Transverse colon (tissue), 4 donors: ENCODE data around the gene METTL24. TPM values are rescaled to one million over a fixed set of nuclear protein-coding genes. Genes with fewer than 3 reads are reported as not detected.

ENCODE experiments used
- DNase-seq: peaks from one replicate; pipeline ENCODE4 v3.0.0-alpha.2; 2019
- H3K27ac ChIP-seq, 4 donors: fragments of 200-600 bp; sonication (generic); 2 replicates each; pipeline ENCODE4 v1.5.1; 2016 to 2018; ENCODE audit warnings: inconsistent platforms in 4 of 4
- H3K27me3 ChIP-seq: fragments of 200-600 bp; sonication (generic); 2 replicates; pipeline ENCODE4 v1.5.1; 2017; ENCODE audit warnings: inconsistent platforms
- H3K36me3 ChIP-seq, 4 donors: fragments of 200-600 bp; sonication (generic); 2 replicates each; pipeline ENCODE4 v1.5.1; 2017 to 2019; ENCODE audit warnings: inconsistent platforms in 4 of 4
- H3K4me1 ChIP-seq, 4 donors: fragments of 200-600 bp; sonication (generic); 2 replicates each; pipeline ENCODE4 v1.5.1; 2017 to 2020; ENCODE audit warnings: inconsistent platforms in 4 of 4
- H3K4me3 ChIP-seq, 4 donors: fragments of 200-600 bp; sonication (generic); 1 replicate in 1 of 4; 2 replicates in 3 of 4; pipeline versions ENCODE4 v1.5.1 to v1.6.1; 2017 to 2019; ENCODE audit warnings: inconsistent platforms in 4 of 4
- H3K9me3 ChIP-seq, 2 donors: fragments of 200-600 bp; sonication (generic); 2 replicates each; pipeline ENCODE4 v1.5.1; 2017 to 2019; ENCODE audit warnings: inconsistent platforms in 2 of 2
- EP300 ChIP-seq: sonication (generic); formaldehyde crosslinking; IDR thresholded peaks from one replicate; pipeline ENCODE4 v1.6.1; 2017; ENCODE audit warnings: antibody characterized with exemption, low read depth
- POLR2A ChIP-seq: fragments of 450-650 bp; IDR thresholded peaks from one replicate; pipeline ENCODE4 v1.6.1; 2016; ENCODE audit warnings: antibody characterized with exemption, mild to moderate bottlenecking, moderate library complexity
- POLR2AphosphoS5 ChIP-seq, 3 donors: sonication (generic); formaldehyde crosslinking; IDR thresholded peaks; one replicate each; pipeline ENCODE4 v1.6.1; 2016; ENCODE audit warnings: antibody characterized with exemption in 3 of 3
- WGBS, 2 donors: methylation state at CpG; one replicate each; pipeline ENCODE4 v1.1.5; 2018; ENCODE audit warnings: low coverage in 1 of 2; 5-methylcytosine and 5-hydroxymethylcytosine counted together
- in situ Hi-C, 4 donors: fragments of 200-750 bp; cut with MboI; loops; one replicate each; pipeline versions ENCODE4 v1.15.0 to v1.15.1; 2017; ENCODE audit warnings: low sequenced_read_pairs in 3 of 4, low pct_ligation_motif_present in 1 of 4, low pct_unique_long_range_greater_than_20kb in 1 of 4
- intact Hi-C: fragments of 100-400 bp; cut with DNase I; formaldehyde crosslinking; loops from one replicate; pipeline ENCODE4 v1.15.1; 2023; ENCODE audit warnings: low total_unique reads
- total RNA-seq, 4 donors: library from RNA; depleted of rRNA; stranded (reverse); fragments of >200 nt; gene quantifications; one replicate each; pipeline ENCODE4 v1.1.0, GENCODE V29; 2016
- TF ChIP-seq, protein P1 (sequence below), 5 experiments: fragments of 200-600 bp in 3 of 5; fragments of 450-650 bp in 2 of 5; sonication (generic) in 3 of 5; IDR thresholded peaks; 1 replicate in 2 of 5; 2 replicates in 3 of 5; pipeline ENCODE4 v1.5.1; 2016 to 2017; ENCODE audit warnings: antibody characterized with exemption in 5 of 5, inconsistent platforms in 3 of 5, mild to moderate bottlenecking in 2 of 5, moderate library complexity in 1 of 5

METTL24 gene
- total RNA-seq, 4 donors from 2014 or later: 1.4 to 59.9 (median 14.7) TPM

DNA sequence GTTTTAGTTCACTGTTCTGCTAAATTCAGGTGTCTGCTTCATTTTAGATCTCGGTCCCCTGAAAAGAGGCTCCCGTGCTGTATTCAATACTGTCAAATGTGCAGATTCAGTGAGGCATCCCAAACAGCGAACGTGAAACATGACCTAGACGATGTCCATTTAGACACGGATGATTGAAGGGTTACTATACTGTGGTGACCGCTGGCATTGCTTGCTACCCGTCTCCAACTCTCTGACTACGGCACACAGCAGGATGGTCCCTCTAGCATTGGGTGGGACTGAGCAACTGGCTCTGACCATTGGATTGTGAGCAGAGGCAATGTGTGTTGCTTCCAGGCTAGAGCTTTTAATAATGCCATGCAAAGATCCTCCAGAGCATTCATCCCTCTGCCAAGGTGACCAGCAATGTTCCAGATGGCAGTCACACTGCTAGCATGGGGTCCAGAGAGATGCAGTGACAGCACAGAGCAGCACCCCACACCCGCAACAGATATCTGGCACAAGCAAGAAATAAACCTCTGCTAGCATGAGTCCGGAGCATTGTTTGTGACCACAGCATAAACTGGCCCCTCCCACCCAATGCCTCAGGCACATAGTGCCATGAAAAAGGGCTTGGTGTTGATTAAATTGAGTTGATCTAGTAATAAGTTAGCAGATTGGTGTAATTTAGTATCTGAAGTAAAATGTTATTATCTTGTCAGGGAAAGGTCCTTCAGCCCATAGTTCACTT, 9.0 kb downstream of the METTL24 start:
- in situ Hi-C loops: no loop called here
- no peak overlapping the region for H3K4me3 ChIP-seq
- TF ChIP-seq EP300: no peak
- no peak for TF ChIP-seq POLR2AphosphoS5 (IDR thresholded peaks at IDR 0.05)
- TF ChIP-seq, protein P1, sequence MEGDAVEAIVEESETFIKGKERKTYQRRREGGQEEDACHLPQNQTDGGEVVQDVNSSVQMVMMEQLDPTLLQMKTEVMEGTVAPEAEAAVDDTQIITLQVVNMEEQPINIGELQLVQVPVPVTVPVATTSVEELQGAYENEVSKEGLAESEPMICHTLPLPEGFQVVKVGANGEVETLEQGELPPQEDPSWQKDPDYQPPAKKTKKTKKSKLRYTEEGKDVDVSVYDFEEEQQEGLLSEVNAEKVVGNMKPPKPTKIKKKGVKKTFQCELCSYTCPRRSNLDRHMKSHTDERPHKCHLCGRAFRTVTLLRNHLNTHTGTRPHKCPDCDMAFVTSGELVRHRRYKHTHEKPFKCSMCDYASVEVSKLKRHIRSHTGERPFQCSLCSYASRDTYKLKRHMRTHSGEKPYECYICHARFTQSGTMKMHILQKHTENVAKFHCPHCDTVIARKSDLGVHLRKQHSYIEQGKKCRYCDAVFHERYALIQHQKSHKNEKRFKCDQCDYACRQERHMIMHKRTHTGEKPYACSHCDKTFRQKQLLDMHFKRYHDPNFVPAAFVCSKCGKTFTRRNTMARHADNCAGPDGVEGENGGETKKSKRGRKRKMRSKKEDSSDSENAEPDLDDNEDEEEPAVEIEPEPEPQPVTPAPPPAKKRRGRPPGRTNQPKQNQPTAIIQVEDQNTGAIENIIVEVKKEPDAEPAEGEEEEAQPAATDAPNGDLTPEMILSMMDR (IDR thresholded peaks at IDR 0.05): no peak
- TF ChIP-seq POLR2A: no peak
- no peaks in the 10 kb centered on the region for H3K36me3 ChIP-seq
- intact Hi-C loops: no loop called here
- H3K4me1 ChIP-seq: peaks cover 0 to 5% (median 2%) of the 10 kb centered on the region in 4 donors
- WGBS, 2 donors: 78 to 96% methylated on average over 5 to 11 of the region's 11 CpGs
- no peak for DNase-seq
- peak overlapping the region in 3 of 4 donors; percentile 30 to 93 (median 42) for H3K27ac ChIP-seq
- no peaks in the 10 kb centered on the region for H3K9me3 ChIP-seq
- H3K27me3 ChIP-seq: no peaks in the 10 kb centered on the region

DNA sequence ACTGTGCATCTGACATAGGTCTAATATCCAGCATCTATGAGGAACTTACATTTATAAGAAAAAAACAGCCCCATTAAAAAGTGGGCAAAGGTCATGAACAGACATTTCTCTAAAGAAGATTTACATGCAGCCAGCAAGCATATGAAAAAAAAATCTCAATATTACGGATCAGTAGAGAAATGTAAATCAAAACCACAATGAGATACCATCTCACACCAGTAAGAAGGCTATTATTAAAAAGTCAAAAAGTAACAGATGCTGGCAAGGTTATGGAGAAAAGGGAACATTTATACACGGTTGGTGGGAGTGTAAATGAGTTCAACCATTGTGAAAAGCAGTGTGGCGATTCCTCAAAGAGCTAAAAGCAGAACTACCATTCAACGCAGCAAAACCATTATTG, 13.1 kb downstream of the METTL24 start:
- 51 to 77% methylated on average over 2 to 4 of the region's 4 CpGs for WGBS, 2 donors
- TF ChIP-seq EP300: no peak
- TF ChIP-seq POLR2A: no peak
- TF ChIP-seq, protein P1 (IDR thresholded peaks at IDR 0.05): no peak
- no peak for TF ChIP-seq POLR2AphosphoS5 (IDR thresholded peaks at IDR 0.05)
- Histone ChIP-seq H3K36me3 (no peaks in the 10 kb centered on the region), H3K27me3 (no peaks in the 10 kb centered on the region), H3K9me3 (no peaks in the 10 kb centered on the region), H3K27ac (no peak overlapping the region), H3K4me3 (no peak overlapping the region), H3K4me1 (peaks cover 0 to 8% (median 0%) of the 10 kb centered on the region in 4 donors)
- intact Hi-C loops: no loop called here
- no peak for DNase-seq
- in situ Hi-C loops: no loop called here

DNA sequence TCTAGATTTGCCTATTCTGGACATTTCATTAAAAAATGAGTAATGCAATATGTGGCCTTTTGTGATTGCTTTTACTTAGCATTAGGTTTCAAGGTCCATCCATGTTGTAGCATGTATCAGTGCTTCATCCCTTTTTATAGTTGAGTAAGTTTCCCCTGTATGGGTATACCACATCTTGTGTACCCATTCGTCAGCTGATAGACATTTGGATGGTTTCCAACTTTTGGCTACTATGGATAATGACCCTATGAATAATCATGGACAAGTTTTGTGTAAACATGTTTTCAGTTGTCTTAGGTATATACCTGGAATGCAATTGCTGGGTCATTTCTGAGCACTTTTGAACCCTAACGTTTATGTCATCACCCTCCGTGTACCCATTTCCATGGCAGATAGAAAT, 15.4 kb downstream of the METTL24 start:
- Histone ChIP-seq H3K4me1 (peaks cover 0 to 8% (median 0%) of the 10 kb centered on the region in 4 donors), H3K27me3 (no peaks in the 10 kb centered on the region), H3K9me3 (no peaks in the 10 kb centered on the region), H3K27ac (peak overlapping the region in 1 of 4 donors; percentile 8), H3K36me3 (no peaks in the 10 kb centered on the region), H3K4me3 (no peak overlapping the region)
- in situ Hi-C loops (no loop called here), intact Hi-C loops (loop anchor here (2.0 kb wide), 1 partner anchor 44 kb away; no protein-coding TSS in a partner anchor)
- no peak for DNase-seq
- TF ChIP-seq, protein P1 (IDR thresholded peaks at IDR 0.05): no peak
- TF ChIP-seq EP300 (no peak), POLR2A (no peak), POLR2AphosphoS5 (IDR thresholded peaks at IDR 0.05) (no peak)
- WGBS, 2 donors: 92 to 94% methylated on average over 3 of the region's 3 CpGs

DNA sequence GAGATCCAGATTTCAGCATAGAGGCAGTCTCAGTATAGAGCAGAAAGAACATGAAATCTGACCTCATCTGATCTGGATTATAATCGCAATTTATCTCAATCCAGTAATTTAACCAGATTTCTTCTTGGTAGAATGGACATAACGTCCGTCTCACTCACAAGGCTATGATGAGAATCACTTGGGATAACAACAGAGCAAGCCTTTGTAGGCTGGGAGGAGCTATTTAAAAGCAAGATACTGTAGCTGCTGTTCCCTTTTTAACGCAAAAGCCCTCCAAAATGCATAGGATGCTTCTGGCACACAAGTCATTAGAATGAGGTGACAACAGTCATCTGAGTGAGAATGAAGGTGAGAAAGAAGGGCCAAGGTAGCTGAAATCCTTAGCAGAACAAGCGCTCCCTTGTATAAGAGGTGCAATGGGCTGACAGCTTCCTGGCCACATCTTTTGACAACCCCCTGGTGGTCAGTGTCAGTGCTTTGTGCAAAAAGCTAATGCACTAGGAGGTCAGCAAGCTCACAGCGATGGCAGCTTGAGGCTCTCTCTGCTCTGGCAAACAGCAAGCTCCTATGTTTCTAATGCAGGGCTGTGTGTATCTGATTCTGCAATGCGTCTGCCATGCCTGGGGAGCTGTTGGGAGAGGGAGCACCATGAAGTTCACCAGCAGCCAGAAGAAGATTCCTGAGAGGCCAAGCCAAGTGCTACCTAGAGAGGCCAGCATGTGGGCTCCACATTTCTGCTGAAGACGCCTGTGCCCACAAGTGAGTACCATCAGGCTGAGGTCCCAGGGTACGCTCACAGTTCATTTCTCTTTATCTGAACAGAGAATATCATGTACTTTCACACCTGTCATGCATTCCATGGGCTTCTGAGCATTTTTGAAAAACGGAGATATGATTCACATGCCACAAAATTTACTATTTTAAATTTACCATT, 16.2 kb downstream of the METTL24 start:
- Histone ChIP-seq H3K4me1 (peaks cover 0 to 8% (median 0%) of the 10 kb centered on the region in 4 donors), H3K27me3 (no peaks in the 10 kb centered on the region), H3K9me3 (no peaks in the 10 kb centered on the region), H3K36me3 (no peaks in the 10 kb centered on the region), H3K4me3 (no peak overlapping the region), H3K27ac (peak overlapping the region in 3 of 4 donors; percentile 8 to 68 (median 44))
- no peak for TF ChIP-seq POLR2A
- TF ChIP-seq POLR2AphosphoS5 (IDR thresholded peaks at IDR 0.05): no peak
- TF ChIP-seq, protein P1 (IDR thresholded peaks at IDR 0.05): peak; percentile 21 to 31 (median 24)
- no peak for TF ChIP-seq EP300
- 84 to 86% methylated on average over 5 to 10 of the region's 10 CpGs for WGBS, 2 donors
- in situ Hi-C loops (no loop called here), intact Hi-C loops (loop anchor here (2.0 kb wide), 1 partner anchor 45 kb away; no protein-coding TSS in a partner anchor)
- no peak for DNase-seq
